Measurements from ENCODE around the gene ERC1. TPM values are rescaled to one million over a fixed set of nuclear protein-coding genes. Genes with fewer than 3 reads are reported as not detected.
A peak's percentile ranks its signal among the peaks of the same experiment; 100 is the strongest.

ERC1 gene
- total and polyA plus RNA-seq, 9 of the 15 experiments (the other 6 are each of a cell fraction or from before 2014, with no cell fraction given) = 0.74 to 11.8 (median 4.8) TPM

DNA sequence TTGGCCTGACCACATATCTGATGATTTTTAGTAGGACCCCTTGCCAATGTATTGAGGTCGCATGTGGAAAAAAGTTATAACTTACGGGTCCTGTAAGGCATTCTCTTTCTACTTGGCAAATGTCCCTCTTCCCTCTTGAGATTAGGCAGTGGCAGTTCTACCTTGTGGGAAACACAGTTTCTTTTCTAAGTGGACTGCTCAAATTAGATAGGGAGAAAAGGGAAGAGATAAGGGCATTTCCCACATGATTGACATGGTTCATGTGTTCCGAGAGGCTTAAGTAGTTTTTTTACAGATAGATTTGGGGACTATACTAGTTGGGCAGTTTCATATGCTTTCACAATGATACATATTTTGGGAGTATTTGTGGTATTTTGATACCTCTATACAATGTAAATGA lies 448.7 kb downstream of the ERC1 start:
- 0% methylated on average over 3 of the region's 3 CpGs for WGBS (ENCODE audit: insufficient coverage, low coverage, missing lambda C conversion rate)
- H2AFZ ChIP-seq (ENCODE audit: low read depth, low read length) = peak overlapping the region; percentile 47; the same call in 1 of the 2 replicates
- no peaks in the 10 kb centered on the region for H3K9me3 ChIP-seq (replicated peaks; ENCODE audit: control insufficient read depth, insufficient read depth, low read depth, low read length)
- no peaks in the 10 kb centered on the region for H3K9me1 ChIP-seq (ENCODE audit: control insufficient read depth, insufficient read depth, low read length)
- DNase-seq (ENCODE audit: extremely low read depth in 1 of 4, low spot score in 3 of 4) = peak; percentile 10 to 81 (median 41)
- peaks cover 0 to 33% of the 10 kb centered on the region in 2 experiments; a peak in 3 of 5 replicates for H3K4me1 ChIP-seq (replicated peaks in 1 of 2; ENCODE audit: control insufficient read depth in 2 of 2, insufficient read depth in 2 of 2, low read length in 2 of 2)
- no peaks in the 10 kb centered on the region for H4K20me1 ChIP-seq (replicated peaks; ENCODE audit: control insufficient read depth, insufficient read depth, low read length)
- in situ Hi-C loops (cut with MboI) (no loop called here), intact Hi-C loops (cut with micrococcal nuclease) (no loop called here)
- FAIRE-seq = peak; percentile 91
- H3K36me3 ChIP-seq (ENCODE audit: control insufficient read depth, insufficient read depth, low read length) = no peaks in the 10 kb centered on the region
- peak overlapping the region; percentile 39; the same call in 1 of the 2 replicates for H3K4me2 ChIP-seq (ENCODE audit: insufficient read depth, low read length)
- BruUV-seq (replicated peaks) = no TSS peak
- H3K27ac ChIP-seq (ENCODE audit: extremely low read depth, low read depth, low read length) = peak overlapping the region; percentile 56
- H3K27me3 ChIP-seq (ENCODE audit: control insufficient read depth in 2 of 2, insufficient read depth in 2 of 2, low read length in 2 of 2) = no peaks in the 10 kb centered on the region
- no peak overlapping the region for H3K4me3 ChIP-seq
- H3K79me2 ChIP-seq (ENCODE audit: control insufficient read depth, insufficient read depth, low read length) = no peaks in the 10 kb centered on the region
- ChIA-PET POLR2A (no interaction called here), CTCF (ENCODE audit: low intra/inter-chr PET ratio) (no interaction called here)
- peak; percentile 75 for ATAC-seq
- H3K9ac ChIP-seq (ENCODE audit: insufficient read depth in 1 of 2, low read depth in 2 of 2, low read length in 2 of 2) = peak overlapping the region in 1 of 2 experiments; percentile 26; a peak in 1 of 4 replicates
- TF ChIP-seq ARHGAP35 (IDR thresholded peaks at IDR 0.05; ENCODE audit: partially characterized antibody) = no peak
- TF ChIP-seq ZNF644 (tag; IDR thresholded peaks at IDR 0.05; ENCODE audit: low read depth) = no peak
- no peak for TF ChIP-seq TFAP4 (CRISPR knock-in tag; IDR thresholded peaks at IDR 0.05; ENCODE audit: borderline replicate concordance)
- peak; percentile 80 for TF ChIP-seq SOX6 (IDR thresholded peaks at IDR 0.05)
- 0 out of 2 replicates have a peak, but pooled peaks have one; percentile 56 for TF ChIP-seq NFATC3 (IDR thresholded peaks at IDR 0.05)
- TF ChIP-seq ZNF408 (CRISPR knock-in tag; IDR thresholded peaks at IDR 0.05; ENCODE audit: low read depth) = no peak
- TF ChIP-seq HDAC3 (IDR thresholded peaks at IDR 0.05; ENCODE audit: borderline replicate concordance, partially characterized antibody) = no peak
- peak; percentile 82 for TF ChIP-seq TAL1 (IDR thresholded peaks at IDR 0.05)
- peak; percentile 40 to 77; a peak in 2 of 4 replicates for TF ChIP-seq TRIM24 (IDR thresholded peaks at IDR 0.05)
- no peak for TF ChIP-seq MIER1 (IDR thresholded peaks at IDR 0.05; ENCODE audit: low read depth)
- TF ChIP-seq BCOR (IDR thresholded peaks at IDR 0.05) = 0 out of 2 replicates have a peak, but pooled peaks have one; percentile 31
- TF ChIP-seq MEF2D (tag; conservative IDR thresholded peaks at IDR 0.05; ENCODE audit: low read depth) = no peak
- TF ChIP-seq, protein P1, sequence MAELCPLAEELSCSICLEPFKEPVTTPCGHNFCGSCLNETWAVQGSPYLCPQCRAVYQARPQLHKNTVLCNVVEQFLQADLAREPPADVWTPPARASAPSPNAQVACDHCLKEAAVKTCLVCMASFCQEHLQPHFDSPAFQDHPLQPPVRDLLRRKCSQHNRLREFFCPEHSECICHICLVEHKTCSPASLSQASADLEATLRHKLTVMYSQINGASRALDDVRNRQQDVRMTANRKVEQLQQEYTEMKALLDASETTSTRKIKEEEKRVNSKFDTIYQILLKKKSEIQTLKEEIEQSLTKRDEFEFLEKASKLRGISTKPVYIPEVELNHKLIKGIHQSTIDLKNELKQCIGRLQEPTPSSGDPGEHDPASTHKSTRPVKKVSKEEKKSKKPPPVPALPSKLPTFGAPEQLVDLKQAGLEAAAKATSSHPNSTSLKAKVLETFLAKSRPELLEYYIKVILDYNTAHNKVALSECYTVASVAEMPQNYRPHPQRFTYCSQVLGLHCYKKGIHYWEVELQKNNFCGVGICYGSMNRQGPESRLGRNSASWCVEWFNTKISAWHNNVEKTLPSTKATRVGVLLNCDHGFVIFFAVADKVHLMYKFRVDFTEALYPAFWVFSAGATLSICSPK (IDR thresholded peaks at IDR 0.05; ENCODE audit: borderline replicate concordance) = no peak
- no peak for TF ChIP-seq ZNF511 (CRISPR knock-in tag; IDR thresholded peaks at IDR 0.05)
- TF ChIP-seq SP2 (IDR thresholded peaks at IDR 0.05; ENCODE audit: extremely low read depth, low read depth, low read length, poor library complexity, severe bottlenecking) = no peak
- no peak for TF ChIP-seq MAFG (tag; conservative IDR thresholded peaks at IDR 0.05)
- TF ChIP-seq, protein P2, sequence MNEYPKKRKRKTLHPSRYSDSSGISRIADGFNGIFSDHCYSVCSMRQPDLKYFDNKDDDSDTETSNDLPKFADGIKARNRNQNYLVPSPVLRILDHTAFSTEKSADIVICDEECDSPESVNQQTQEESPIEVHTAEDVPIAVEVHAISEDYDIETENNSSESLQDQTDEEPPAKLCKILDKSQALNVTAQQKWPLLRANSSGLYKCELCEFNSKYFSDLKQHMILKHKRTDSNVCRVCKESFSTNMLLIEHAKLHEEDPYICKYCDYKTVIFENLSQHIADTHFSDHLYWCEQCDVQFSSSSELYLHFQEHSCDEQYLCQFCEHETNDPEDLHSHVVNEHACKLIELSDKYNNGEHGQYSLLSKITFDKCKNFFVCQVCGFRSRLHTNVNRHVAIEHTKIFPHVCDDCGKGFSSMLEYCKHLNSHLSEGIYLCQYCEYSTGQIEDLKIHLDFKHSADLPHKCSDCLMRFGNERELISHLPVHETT (CRISPR knock-in tag; conservative IDR thresholded peaks at IDR 0.05 in 1 of 2, IDR thresholded peaks at IDR 0.05 in 1 of 2) = peak in 1 of 2 experiments; percentile 30; a peak in 1 of 4 replicates
- no peak for TF ChIP-seq GABPA (tag; conservative IDR thresholded peaks at IDR 0.05; ENCODE audit: low read depth)
- TF ChIP-seq MEIS2 (IDR thresholded peaks at IDR 0.05; ENCODE audit: partially characterized antibody) = peak; percentile 90
- TF ChIP-seq ZKSCAN3 (CRISPR knock-in tag; IDR thresholded peaks at IDR 0.05) = no peak

Data from K562 (cell line).